ENCODE measurements around the gene MGAT5B. TPM values are rescaled to one million over a fixed set of nuclear protein-coding genes. Genes with fewer than 3 reads are reported as not detected.

The MGAT5B gene
- total RNA-seq, 1 donor from 2014 or later: 0.20 TPM

- Mint-ChIP-seq H3K9me3 (ENCODE audit: low read depth) (no peaks in the 10 kb centered on the region), H3K27ac (ENCODE audit: unreplicated experiment) (no peak overlapping the region), H3K4me1 (ENCODE audit: low read depth) (no peaks in the 10 kb centered on the region), H3K4me3 (ENCODE audit: unreplicated experiment) (no peak overlapping the region), H3K27me3 (ENCODE audit: low read depth) (peaks cover 29% of the 10 kb centered on the region), H3K36me3 (ENCODE audit: low read depth) (no peaks in the 10 kb centered on the region)
- no peak for DNase-seq (ENCODE audit: low spot score)
- TF ChIP-seq CTCF (IDR thresholded peaks at IDR 0.05): no peak
These were observed 46.7 kb downstream of the MGAT5B start for GRCh38 chr17:76914937-76915336.

GRCh38 chr17:76915840-76916510, 47.8 kb downstream of the MGAT5B start:
- Mint-ChIP-seq H3K4me3 (ENCODE audit: unreplicated experiment) (no peak overlapping the region), H3K27ac (ENCODE audit: unreplicated experiment) (no peak overlapping the region), H3K27me3 (ENCODE audit: low read depth) (peaks cover 40% of the 10 kb centered on the region), H3K36me3 (ENCODE audit: low read depth) (no peaks in the 10 kb centered on the region), H3K9me3 (ENCODE audit: low read depth) (no peaks in the 10 kb centered on the region), H3K4me1 (ENCODE audit: low read depth) (no peaks in the 10 kb centered on the region)
- no peak for TF ChIP-seq CTCF (IDR thresholded peaks at IDR 0.05)
- DNase-seq (ENCODE audit: low spot score): no peak

GRCh38 chr17:76917829-76918228, 49.6 kb downstream of the MGAT5B start:
- Mint-ChIP-seq H3K4me3 (ENCODE audit: unreplicated experiment) (no peak overlapping the region), H3K9me3 (ENCODE audit: low read depth) (no peaks in the 10 kb centered on the region), H3K27me3 (ENCODE audit: low read depth) (peaks cover 51% of the 10 kb centered on the region), H3K27ac (ENCODE audit: unreplicated experiment) (no peak overlapping the region), H3K4me1 (ENCODE audit: low read depth) (no peaks in the 10 kb centered on the region), H3K36me3 (ENCODE audit: low read depth) (no peaks in the 10 kb centered on the region)
- no peak for TF ChIP-seq CTCF (IDR thresholded peaks at IDR 0.05)
- no peak for DNase-seq (ENCODE audit: low spot score)

GRCh38 chr17:76918811-76919210, 50.6 kb downstream of the MGAT5B start:
- no peak for DNase-seq (ENCODE audit: low spot score)
- H3K9me3 Mint-ChIP-seq (ENCODE audit: low read depth): no peaks in the 10 kb centered on the region
- no peak overlapping the region for H3K27ac Mint-ChIP-seq (ENCODE audit: unreplicated experiment)
- no peak overlapping the region for H3K4me3 Mint-ChIP-seq (ENCODE audit: unreplicated experiment)
- no peak for TF ChIP-seq CTCF (IDR thresholded peaks at IDR 0.05)
- H3K27me3 Mint-ChIP-seq (ENCODE audit: low read depth): peaks cover 48% of the 10 kb centered on the region
- H3K36me3 Mint-ChIP-seq (ENCODE audit: low read depth): no peaks in the 10 kb centered on the region
- H3K4me1 Mint-ChIP-seq (ENCODE audit: low read depth): no peaks in the 10 kb centered on the region

GRCh38 chr17:76920364-76921139, 52.3 kb downstream of the MGAT5B start:
- H3K27ac Mint-ChIP-seq (ENCODE audit: unreplicated experiment): no peak overlapping the region
- no peak for TF ChIP-seq CTCF (IDR thresholded peaks at IDR 0.05)
- H3K36me3 Mint-ChIP-seq (ENCODE audit: low read depth): no peaks in the 10 kb centered on the region
- no peaks in the 10 kb centered on the region for H3K9me3 Mint-ChIP-seq (ENCODE audit: low read depth)
- DNase-seq (ENCODE audit: low spot score): no peak
- H3K4me3 Mint-ChIP-seq (ENCODE audit: unreplicated experiment): no peak overlapping the region
- H3K4me1 Mint-ChIP-seq (ENCODE audit: low read depth): no peaks in the 10 kb centered on the region
- H3K27me3 Mint-ChIP-seq (ENCODE audit: low read depth): peaks cover 39% of the 10 kb centered on the region

All from chondrocyte (in vitro differentiated cells).